Liver (tissue), 9 donors: ENCODE measurements around the gene VAV3. TPM values are rescaled to one million over a fixed set of nuclear protein-coding genes. Genes with fewer than 3 reads are reported as not detected.

ENCODE experiments used
- DNase-seq: peaks from one replicate; pipeline ENCODE4 v3.0.0-alpha.2; 2017; ENCODE audit warnings: low spot score
- H3K27ac ChIP-seq, 2 donors: one replicate each; pipeline ENCODE4 v1.7.0; 2013; ENCODE audit warnings: inconsistent platforms in 2 of 2, low read length in 2 of 2, control low read depth in 1 of 2, low read depth in 1 of 2, mild to moderate bottlenecking in 1 of 2
- H3K27me3 ChIP-seq, 4 donors: one replicate each; pipeline versions ENCODE4 v1.6.1 to v1.7.0; 2013; ENCODE audit warnings: low read length in 3 of 4, inconsistent platforms in 1 of 4, mild to moderate bottlenecking in 1 of 4, moderate library complexity in 1 of 4; ENCODE audit not compliant: control insufficient read depth in 4 of 4, insufficient read depth in 4 of 4
- H3K36me3 ChIP-seq, 4 donors: one replicate each; pipeline versions ENCODE4 v1.6.1 to v1.7.0; 2013; ENCODE audit warnings: low read length in 3 of 4, mild to moderate bottlenecking in 3 of 4, low read depth in 1 of 4, moderate library complexity in 1 of 4; ENCODE audit not compliant: control insufficient read depth in 4 of 4, insufficient read depth in 3 of 4
- H3K4me1 ChIP-seq, 4 donors: one replicate each; pipeline versions ENCODE4 v1.6.1 to v1.7.0; 2013; ENCODE audit warnings: low read length in 3 of 4, mild to moderate bottlenecking in 3 of 4, moderate library complexity in 1 of 4; ENCODE audit not compliant: control insufficient read depth in 4 of 4, insufficient read depth in 4 of 4
- H3K4me3 ChIP-seq, 3 donors: one replicate each; pipeline versions ENCODE4 v1.6.1 to v1.7.0; 2013; ENCODE audit warnings: low read length in 3 of 3, control low read depth in 1 of 3, low read depth in 1 of 3, mild to moderate bottlenecking in 1 of 3
- H3K9ac ChIP-seq, 2 donors: one replicate each; pipeline ENCODE4 v1.7.0; 2013; ENCODE audit warnings: low read length in 2 of 2, mild to moderate bottlenecking in 2 of 2, moderate library complexity in 2 of 2, control low read depth in 1 of 2, low read depth in 1 of 2
- H3K9me3 ChIP-seq, 4 donors: one replicate each; pipeline versions ENCODE4 v1.6.1 to v1.7.0; 2013; ENCODE audit warnings: low read length in 3 of 4; ENCODE audit not compliant: control insufficient read depth in 4 of 4
- CTCF ChIP-seq: fragments of 150-350 bp; IDR thresholded peaks from 2 replicates; pipeline ENCODE4 v1.5.1; 2017; ENCODE audit warnings: improper control_type of control experiment, low read depth, low read length; ENCODE audit not compliant: missing input control
- EGR1 ChIP-seq, 2 donors: IDR thresholded peaks; 2 replicates each; pipeline ENCODE4 v1.6.1; 2016 to 2018; ENCODE audit warnings: antibody characterized with exemption in 2 of 2, low read depth in 2 of 2
- FOXA1 ChIP-seq: IDR thresholded peaks from 2 replicates; pipeline ENCODE4 v1.6.1; 2016; ENCODE audit warnings: antibody characterized with exemption
- FOXA2 ChIP-seq: IDR thresholded peaks from 2 replicates; pipeline ENCODE4 v1.6.1; 2016; ENCODE audit warnings: antibody characterized with exemption
- GABPA ChIP-seq, 2 donors: IDR thresholded peaks in 1 of 2; conservative IDR thresholded peaks in 1 of 2; 2 replicates each; pipeline ENCODE4 v1.6.1; 2016; ENCODE audit warnings: antibody characterized with exemption in 2 of 2, mild to moderate bottlenecking in 1 of 2, moderate library complexity in 1 of 2
- HNF4G ChIP-seq: IDR thresholded peaks from 2 replicates; pipeline ENCODE4 v1.6.1; 2016; ENCODE audit warnings: antibody characterized with exemption
- JUND ChIP-seq, 2 donors: IDR thresholded peaks; 2 replicates each; pipeline ENCODE4 v1.6.1; 2016; ENCODE audit warnings: antibody characterized with exemption in 2 of 2
- NR2F2 ChIP-seq: IDR thresholded peaks from 2 replicates; pipeline ENCODE4 v1.6.1; 2016; ENCODE audit warnings: antibody characterized with exemption
- REST ChIP-seq: IDR thresholded peaks from 2 replicates; pipeline ENCODE4 v1.6.1; 2016; ENCODE audit warnings: antibody characterized with exemption, mild to moderate bottlenecking
- TAF1 ChIP-seq: conservative IDR thresholded peaks from 2 replicates; pipeline ENCODE4 v1.6.1; 2016; ENCODE audit warnings: antibody characterized with exemption, mild to moderate bottlenecking
- WGBS: extraction: QIAGEN DNeasy Blood & Tissue Kit; methylation state at CpG from one replicate; pipeline ENCODE4 v1.1.7; 2013; 5-methylcytosine and 5-hydroxymethylcytosine counted together
- polyA plus RNA-seq, 2 donors: library from polyadenylated mRNA; stranded (reverse) in 1 of 2; unstranded in 1 of 2; fragments of 200-250 nt in 1 of 2; fragments of >200 nt in 1 of 2; fragmentation: Nextera tagmentation in 1 of 2; extraction: Ambion mirVana in 1 of 2; gene quantifications; one replicate each; pipeline versions ENCODE4 v1.2.1 to v1.2.3, GENCODE V29; 2013 to 2015
- total RNA-seq, 2 donors: library from RNA; depleted of rRNA; stranded (reverse); fragments of >200 nt; gene quantifications; one replicate each; pipeline ENCODE4 v1.2.3, GENCODE V29; 2014
- TF ChIP-seq, protein P1 (sequence below): IDR thresholded peaks from 2 replicates; pipeline ENCODE4 v1.6.1; 2016; ENCODE audit warnings: antibody characterized with exemption
- donor health status: healthy.
- donor health status: healthy.
- donor health status: healthy.
- donor health status: healthy.
- donor health status: healthy.

The VAV3 gene
- total and polyA plus RNA-seq, 4 donors, result 0.46 to 4.8 (median 2.7) TPM

DNA sequence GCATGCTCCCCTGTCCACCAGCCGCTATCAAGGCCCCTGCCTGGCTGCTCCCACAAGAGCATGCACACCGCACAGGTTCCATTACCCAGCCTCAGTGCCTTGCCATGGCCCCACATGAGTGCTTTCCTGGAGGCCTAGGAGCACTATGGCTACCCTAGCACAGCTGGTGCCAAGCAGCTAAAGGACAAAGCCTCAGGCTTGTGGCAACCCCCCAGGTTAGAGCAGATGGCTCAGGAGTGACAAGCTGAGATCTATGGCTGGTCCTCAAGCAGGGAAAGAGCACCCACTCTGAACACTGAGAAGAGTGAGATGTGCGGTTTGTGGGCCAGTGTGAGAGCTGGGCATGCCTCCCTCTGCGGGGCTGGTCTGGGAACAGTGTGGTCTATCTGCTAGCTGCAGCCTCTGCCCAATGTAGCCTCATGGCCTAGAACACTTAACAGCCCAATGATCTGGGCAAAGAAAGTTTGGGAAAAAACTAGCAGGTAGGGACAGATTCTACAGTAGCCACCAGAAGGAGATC lies 129.8 kb downstream of the VAV3 start:
- no peak overlapping the region for H3K4me3 ChIP-seq
- TF ChIP-seq, protein P1, sequence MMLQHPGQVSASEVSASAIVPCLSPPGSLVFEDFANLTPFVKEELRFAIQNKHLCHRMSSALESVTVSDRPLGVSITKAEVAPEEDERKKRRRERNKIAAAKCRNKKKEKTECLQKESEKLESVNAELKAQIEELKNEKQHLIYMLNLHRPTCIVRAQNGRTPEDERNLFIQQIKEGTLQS, result no peak
- TF ChIP-seq CTCF (no peak), REST (no peak), TAF1 (no peak)
- H3K27me3 ChIP-seq, result peaks cover 0 to 7% (median 0%) of the 10 kb centered on the region in 4 donors
- no peak overlapping the region for H3K9ac ChIP-seq
- no peaks in the 10 kb centered on the region for H3K36me3 ChIP-seq
- DNase-seq, result no peak
- 91% methylated on average over 4 of the region's 4 CpGs for WGBS
- H3K9me3 ChIP-seq, result peaks cover 0 to 3% (median 0%) of the 10 kb centered on the region in 4 donors
- H3K4me1 ChIP-seq, result peaks cover 0 to 4% (median 0%) of the 10 kb centered on the region in 4 donors
- H3K27ac ChIP-seq, result no peak overlapping the region

DNA sequence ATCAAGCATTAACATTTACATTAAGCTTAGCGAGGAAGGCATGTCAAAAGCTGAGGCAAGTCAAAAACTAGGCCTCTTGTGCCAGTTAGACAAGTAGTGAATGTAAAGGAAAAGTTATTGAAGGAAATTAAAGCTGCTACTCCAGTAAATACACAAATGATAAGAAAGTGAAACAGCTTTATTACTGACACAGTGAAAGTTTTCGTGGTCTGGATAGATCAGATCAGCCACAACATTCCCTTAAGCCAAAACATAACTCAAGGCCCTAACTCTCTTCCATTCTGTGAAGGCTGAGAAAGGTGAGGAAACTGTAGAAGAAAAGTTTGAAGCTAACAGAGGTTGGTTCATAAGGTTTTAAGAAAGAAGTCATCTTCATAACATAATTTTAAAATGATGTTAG lies 131.9 kb downstream of the VAV3 start:
- H3K36me3 ChIP-seq, result no peaks in the 10 kb centered on the region
- WGBS, result 63% methylated on average over 2 of the region's 2 CpGs
- H3K9me3 ChIP-seq, result peaks cover 0 to 3% (median 0%) of the 10 kb centered on the region in 4 donors
- H3K4me3 ChIP-seq, result no peak overlapping the region
- no peak overlapping the region for H3K9ac ChIP-seq
- DNase-seq, result no peak
- peaks cover 0 to 7% (median 0%) of the 10 kb centered on the region in 4 donors for H3K27me3 ChIP-seq
- peaks cover 0 to 4% (median 0%) of the 10 kb centered on the region in 4 donors for H3K4me1 ChIP-seq
- H3K27ac ChIP-seq, result no peak overlapping the region
- TF ChIP-seq NR2F2, result no peak
- no peak for TF ChIP-seq FOXA2
- TF ChIP-seq GABPA (IDR thresholded peaks at IDR 0.05 in 1 of 2, conservative IDR thresholded peaks at IDR 0.05 in 1 of 2), result no peak
- TF ChIP-seq, protein P1, result no peak
- TF ChIP-seq JUND (IDR thresholded peaks at IDR 0.05), result no peak
- TF ChIP-seq HNF4G, result no peak
- no peak for TF ChIP-seq EGR1 (IDR thresholded peaks at IDR 0.05; ENCODE audit: low read depth in 2 of 2)
- no peak for TF ChIP-seq FOXA1
- TF ChIP-seq REST, result no peak
